Dedifferentiated amniotic fluid mesenchymal stem cell (primary cell): ENCODE results near the gene TDRD7.

ENCODE experiments used
- DNase-seq: peaks from one replicate; pipeline ENCODE4 v3.0.0-alpha.2; 2016; ENCODE audit errors: extremely low spot score

Gene TDRD7, protein sequence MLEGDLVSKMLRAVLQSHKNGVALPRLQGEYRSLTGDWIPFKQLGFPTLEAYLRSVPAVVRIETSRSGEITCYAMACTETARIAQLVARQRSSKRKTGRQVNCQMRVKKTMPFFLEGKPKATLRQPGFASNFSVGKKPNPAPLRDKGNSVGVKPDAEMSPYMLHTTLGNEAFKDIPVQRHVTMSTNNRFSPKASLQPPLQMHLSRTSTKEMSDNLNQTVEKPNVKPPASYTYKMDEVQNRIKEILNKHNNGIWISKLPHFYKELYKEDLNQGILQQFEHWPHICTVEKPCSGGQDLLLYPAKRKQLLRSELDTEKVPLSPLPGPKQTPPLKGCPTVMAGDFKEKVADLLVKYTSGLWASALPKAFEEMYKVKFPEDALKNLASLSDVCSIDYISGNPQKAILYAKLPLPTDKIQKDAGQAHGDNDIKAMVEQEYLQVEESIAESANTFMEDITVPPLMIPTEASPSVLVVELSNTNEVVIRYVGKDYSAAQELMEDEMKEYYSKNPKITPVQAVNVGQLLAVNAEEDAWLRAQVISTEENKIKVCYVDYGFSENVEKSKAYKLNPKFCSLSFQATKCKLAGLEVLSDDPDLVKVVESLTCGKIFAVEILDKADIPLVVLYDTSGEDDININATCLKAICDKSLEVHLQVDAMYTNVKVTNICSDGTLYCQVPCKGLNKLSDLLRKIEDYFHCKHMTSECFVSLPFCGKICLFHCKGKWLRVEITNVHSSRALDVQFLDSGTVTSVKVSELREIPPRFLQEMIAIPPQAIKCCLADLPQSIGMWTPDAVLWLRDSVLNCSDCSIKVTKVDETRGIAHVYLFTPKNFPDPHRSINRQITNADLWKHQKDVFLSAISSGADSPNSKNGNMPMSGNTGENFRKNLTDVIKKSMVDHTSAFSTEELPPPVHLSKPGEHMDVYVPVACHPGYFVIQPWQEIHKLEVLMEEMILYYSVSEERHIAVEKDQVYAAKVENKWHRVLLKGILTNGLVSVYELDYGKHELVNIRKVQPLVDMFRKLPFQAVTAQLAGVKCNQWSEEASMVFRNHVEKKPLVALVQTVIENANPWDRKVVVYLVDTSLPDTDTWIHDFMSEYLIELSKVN

DNA sequence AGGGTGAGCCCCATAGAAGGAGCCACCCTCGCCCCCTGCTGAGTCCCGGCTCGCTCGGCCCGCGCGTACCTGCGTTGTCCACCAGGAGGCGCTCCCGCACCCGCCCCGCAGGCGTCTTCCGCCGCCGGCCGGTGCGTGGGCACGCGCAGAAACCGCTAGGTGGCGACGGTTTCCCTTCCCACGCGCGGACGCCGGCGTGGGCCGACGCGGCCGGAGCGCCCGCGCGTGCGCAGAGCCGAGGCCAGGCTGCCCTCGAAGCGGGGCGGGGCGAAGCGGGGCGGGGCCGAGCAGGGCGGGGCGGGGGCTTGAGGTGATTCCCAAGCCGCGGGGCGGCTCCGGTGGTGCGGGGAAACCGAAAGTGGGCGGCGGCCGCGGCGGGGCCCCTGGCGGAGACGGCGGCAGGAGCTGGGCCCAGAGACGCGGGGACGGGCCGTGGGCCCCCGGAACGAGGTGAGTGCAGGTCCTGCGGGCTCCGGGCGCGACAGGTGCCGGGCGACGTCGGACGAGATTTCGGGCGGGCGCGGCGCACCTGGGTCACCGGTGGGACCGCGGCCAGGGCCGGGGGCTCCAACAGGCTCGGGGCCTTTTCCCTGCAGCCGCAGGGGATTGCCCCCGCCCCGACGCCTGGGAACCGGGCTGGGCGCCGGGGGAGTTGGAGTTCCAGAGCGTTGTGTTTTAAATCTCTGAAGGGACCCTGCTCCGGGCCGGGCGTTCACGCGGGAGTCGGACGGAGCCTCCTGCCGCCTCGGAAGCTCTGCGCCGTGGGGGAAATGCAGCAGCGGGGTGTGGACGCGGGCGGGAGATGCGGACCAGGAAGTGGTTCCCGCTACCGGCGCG, at the start of gene TDRD7:
TDRD7 (plus strand) TSS at position 308 of the 837 bp plus-strand sequence. CDS start 16,370 bp downstream, outside the sequence.
- peak; percentile 68 for DNase-seq

DNA sequence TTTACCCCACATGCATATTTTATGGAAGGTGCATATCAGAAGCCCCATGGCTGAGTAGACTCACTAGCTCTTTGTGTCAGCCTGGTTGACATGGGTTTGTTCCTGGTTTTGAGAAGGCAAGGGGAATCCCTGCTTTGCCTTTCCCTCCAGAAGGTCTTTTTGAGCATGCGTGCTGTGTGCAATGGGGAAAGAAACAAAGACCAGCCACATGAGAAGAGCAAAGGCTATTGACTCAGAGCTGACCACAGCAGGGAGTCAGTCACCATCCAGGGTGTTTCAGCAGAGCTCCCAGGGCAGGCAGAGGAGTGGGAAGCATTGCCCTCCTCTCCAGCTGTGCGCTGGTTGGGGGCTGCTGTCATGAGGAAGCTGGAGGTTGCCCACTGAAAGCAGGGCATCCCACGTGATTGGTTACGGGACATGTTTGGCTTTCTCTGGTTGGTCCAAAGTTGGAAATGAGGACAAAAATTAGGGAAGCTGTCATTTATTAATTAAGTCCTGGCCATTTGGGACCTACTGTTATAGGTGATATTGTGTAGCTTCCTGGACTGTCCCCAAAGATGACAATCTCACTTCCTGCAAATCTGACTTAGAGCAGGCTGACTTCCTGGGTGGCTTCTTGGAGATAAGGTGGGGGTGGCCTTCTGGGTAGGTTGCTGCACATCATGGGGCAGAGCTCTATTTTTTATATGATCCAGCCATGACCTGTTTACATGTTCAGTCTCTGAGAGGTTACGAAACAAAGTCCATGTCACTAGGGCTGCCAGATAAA, 48.9 kb upstream of the TDRD7 start:
- no peak for DNase-seq

DNA sequence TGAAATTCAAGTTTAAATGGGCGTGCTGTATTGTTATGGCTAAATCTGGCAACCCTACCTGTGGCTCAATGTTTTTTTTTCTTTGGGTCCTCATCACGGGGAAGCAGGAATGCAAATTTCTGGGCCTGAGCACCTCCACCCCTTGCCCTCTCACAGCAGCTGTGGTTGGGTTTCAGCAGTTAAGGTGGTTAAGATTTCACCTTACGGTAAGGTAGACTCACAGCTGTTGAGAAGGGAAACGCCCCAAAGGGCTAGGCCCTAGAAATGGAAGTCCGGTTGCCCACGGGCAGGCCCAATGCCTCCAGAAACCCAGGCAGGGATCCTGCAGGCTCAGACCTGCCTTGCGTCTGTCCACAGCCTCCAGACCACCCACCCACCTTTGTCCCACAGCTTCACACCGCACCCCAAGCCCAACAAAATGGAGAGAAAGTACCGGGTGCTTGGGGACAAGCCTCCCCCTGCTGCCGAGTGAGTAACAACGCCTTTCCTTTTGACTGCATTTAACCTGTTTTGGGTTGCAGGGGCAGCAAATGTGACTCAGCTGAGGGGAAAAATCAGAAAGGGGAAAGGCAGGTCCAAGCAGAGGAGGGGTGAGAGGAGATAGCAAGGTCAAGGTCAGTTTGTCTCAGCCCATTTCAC, 48.1 kb upstream of the TDRD7 start:
- no peak for DNase-seq

DNA sequence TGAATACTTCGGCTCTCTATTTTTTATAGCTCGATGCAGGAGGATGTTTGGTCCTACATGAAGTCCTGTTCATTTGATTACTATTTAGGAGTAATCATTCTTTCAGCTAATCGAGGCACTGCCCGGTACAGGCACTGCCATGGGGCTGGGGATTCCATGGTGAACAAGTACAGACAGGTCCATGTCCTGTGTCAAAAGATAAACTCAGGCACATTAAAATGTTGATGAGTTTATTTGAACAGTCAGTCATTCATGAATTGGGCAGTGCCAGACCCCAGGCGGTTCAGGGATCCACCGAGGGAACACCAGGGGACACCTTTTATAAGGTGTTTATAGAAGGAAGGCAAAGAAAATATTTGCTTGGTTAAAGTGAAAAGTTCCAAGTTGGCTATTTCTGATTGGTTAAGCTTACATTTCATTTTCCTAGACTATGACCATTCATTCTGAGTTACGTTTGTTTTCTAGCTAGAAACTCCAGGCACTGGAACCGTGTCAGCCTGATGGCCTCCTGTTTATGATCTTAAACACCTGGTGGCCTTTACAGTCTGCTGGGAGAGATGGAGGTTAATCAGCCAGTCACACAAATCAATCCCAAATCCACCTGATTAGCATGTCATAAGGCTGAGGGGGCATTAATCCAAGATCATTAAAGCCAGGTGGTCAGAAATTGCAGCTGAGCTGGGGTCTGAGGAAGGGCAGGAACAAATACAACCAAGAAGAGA, 47.0 kb upstream of the TDRD7 start:
- DNase-seq: no peak

DNA sequence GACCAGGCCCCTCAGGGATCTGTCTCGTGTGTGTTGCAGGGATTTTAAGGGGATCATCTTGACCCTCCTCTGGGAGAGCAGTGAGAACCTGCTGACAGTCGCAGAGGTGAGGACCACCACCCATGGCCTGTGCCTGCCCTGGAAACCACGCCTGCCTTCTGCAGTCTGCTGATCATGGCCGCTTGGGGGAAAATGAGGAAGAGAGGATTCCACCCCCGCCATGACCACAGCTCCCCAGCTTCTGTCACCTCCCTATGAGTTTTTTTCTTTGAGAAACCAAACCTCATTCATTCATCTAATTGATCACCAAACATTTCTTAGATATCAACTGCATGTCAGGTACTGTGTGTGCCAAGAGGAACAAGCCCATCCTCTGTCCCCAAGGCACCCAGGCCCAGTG, 46.3 kb upstream of the TDRD7 start:
- DNase-seq: no peak

DNA sequence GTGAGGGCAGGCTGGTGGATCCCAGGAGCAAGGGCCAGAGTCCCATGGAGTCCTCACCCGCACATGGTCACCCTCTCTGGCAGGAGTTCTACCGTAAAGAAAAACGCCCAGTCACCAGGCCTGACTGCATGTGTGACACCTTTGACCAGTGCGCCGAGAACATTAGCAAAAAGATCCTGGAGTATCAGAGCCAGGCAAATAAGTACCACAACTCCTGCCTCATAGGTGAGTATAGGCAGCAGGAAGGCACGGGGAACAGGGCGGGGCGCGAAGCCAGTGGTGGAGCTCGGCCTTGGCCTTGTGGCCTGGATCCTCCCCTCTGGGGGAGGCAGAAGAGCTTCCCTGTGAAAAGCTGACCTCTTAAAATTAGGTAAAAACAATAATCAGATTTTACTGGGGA, 45.4 kb upstream of the TDRD7 start:
- DNase-seq: no peak

DNA sequence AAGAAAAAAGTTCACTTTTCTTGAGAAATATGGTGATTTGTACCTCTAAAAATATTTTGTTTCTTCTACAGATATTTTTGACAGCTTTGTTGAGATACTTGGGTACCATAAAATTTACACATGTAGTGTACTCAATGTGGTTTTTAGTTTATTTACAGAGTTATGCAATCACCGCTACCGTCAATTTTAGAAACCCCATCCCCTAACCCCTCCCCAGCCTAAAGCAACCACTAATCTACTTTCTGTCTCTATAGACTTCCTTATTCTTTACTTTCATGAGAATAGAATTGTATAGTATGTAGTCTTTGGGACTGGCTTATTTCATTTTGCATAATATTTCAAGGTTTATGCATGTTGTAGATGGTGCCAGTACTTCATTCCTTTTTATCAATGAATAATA, 45.0 kb upstream of the TDRD7 start:
- DNase-seq: no peak

DNA sequence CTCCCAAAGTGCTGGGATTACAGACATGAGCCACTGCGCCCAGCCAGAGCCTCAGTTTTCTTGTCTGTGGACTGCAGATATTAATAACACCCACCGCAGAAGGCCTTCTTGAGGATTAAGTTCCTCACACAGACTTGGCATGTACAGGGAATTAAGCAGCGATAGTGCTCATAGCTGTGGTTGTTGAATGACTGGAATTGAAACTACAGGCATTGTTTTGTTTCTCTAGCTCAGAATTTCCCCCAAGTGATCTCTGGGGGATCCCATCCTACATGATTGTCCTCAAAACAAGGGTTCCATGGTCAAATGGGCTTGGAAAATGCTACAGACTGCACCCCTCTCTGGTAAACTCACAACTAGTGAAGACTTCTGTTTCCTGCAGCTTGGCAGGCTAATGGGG, 44.2 kb upstream of the TDRD7 start:
- no peak for DNase-seq

DNA sequence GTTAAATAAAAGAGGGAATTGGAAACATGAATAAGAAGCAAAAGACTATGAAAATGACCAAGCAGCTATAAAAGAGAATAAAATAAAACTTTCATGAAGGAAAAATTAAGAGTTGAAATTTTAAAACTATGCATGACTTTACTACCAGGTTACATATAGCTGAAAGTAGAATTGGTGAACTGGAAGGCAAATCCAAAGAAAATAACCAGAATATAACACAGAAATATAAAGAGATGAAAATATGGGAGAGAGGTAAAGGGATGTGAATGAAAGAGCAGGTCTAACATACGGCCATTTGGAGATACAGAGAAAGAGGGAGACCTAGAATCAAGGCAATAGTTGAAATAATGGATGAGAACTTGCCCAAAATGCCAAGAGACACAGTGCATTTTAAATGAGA, 42.9 kb upstream of the TDRD7 start:
- DNase-seq: no peak

DNA sequence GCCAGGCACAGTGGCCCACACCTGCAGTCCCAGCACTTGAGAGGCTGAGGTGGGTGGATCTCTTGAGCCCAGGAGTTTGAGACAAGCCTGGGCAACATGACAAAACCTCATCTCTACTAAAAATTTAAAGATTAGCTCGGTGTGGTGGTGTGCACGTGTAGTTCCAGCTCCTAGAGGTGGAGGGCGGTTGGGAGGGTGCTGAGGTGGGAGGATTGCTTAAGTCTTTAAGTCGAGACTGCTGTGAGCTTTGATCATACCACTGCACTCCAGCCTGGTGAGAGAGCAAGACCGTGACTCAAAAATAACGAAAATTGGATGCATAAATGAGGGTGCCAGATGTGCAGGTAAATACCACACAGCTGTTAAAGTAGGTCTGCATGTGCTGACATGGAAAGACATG, 39.3 kb upstream of the TDRD7 start:
- DNase-seq: no peak

DNA sequence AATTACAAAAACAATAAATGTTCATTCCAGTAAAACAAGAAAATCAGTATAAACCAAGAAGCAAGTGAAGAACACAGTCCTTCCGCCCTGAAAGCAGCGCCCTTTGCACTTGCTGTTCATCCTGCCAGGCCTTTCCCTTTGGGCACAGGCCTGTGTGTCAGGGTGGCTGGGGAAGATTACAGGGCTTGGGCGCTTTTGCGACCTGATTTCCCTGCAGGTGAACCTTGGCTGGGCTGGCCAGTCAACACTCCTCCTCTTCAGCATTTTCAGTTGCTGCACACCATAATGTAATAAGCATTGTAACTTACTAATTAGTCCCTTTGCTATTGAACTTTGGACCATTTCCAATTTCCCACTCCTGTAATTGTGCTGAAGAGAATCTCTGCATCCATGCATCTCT, 38.6 kb upstream of the TDRD7 start:
- DNase-seq: no peak

DNA sequence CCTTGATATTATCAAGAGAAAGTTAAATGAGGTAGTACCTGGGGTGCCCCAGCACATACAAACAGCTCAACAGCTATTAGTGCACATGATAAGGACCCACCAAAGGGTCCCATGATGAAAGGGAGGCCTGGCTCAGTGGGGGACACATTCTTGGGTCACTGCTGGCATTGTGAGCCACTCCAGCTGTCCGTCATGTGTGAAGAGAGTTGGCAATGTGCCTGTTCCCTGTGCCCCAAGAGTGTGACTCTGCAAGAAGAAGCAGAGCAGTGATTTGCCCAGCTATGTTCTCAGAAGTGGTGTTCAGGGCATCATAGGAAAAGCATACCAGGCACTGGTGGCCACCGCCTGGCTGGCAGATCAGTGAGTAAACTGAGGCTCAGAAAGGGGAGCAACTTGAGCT, 37.1 kb upstream of the TDRD7 start:
- no peak for DNase-seq

DNA sequence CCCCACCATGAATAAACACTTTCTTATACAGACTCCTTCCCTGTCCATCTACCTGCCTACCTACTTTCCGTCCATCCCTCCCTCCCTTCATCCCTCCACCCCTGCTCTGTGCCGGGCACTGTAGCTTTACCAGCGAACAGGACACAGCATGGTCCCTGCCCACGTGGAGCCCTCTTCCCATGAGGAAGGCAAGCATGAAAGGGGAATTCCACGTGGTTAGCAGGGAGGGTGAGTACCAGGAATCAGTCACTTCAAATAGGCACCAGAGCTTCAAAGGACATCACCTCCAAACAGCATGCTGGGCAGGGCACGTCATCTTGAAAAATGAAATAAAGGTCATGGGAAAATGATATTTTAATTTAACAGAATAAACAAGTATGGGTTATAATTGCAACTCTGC, 35.0 kb upstream of the TDRD7 start:
- DNase-seq: no peak

DNA sequence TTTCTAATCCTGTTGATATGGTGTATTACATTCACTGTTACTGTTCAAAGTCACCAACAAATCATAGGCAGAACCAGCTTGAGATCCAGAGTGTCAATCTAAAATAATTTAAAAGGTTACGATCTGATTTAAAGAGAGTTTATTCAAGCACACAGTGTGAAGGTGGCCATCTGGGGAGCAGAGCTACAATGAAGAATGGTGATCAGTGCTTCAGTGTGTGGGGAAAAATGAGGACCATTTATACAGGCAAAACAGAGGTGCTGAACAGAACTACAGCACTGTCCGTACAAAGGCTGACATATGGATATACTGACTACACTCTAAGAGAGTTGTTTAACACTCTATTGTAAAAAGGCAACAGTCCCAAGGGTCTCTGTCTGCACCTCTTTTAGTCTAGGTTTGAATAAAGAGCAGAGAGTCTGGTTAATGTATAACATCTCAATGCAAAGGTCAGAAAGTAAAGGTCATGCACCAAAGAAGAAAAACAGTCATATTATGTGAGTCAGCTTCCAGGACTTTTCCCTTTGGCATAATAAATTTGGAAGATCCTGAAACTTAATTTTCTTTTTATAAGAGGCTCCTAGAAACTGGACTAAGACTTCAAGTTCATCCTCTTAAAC, 29.7 kb upstream of the TDRD7 start:
- DNase-seq: no peak

DNA sequence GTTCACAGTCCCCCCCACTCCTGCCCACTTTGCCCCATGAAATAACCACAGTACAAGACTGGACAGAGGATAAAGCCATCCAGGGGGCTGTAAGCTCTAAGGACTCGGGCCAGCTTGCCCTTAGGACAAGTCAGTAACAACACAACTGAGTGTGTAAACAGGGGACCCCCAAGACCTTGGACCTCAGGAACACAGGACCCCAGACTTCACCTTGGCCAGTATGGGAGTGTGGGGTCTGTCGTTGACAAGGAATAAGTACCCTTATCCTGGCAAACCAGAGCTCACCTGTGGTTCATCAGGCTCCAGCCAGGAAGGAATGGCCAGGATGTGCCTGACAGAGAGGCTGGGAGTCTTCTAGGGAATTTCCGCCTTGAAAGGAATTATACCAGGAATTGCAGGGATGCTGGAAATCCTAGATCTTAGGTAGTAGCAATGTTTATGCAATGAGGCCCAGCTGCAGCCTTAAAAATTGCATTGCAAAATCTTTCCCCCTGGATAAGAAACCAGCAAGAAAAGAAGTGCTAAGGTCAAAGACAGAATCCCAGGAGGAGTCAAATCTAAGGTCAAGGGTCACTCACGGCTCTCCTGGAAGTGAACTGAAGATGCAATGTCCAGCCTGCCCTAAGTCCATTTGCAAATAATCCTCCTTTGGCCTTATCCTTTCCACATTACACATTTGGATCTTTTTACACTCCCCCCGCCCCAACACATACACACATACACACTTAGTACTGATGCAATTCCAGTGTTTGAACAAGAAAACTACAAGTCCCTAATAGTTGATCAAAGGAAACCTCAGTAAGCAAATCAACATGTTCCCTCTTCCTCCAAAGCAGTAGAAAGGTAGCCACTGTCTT, 27.3 kb upstream of the TDRD7 start:
- DNase-seq: no peak

DNA sequence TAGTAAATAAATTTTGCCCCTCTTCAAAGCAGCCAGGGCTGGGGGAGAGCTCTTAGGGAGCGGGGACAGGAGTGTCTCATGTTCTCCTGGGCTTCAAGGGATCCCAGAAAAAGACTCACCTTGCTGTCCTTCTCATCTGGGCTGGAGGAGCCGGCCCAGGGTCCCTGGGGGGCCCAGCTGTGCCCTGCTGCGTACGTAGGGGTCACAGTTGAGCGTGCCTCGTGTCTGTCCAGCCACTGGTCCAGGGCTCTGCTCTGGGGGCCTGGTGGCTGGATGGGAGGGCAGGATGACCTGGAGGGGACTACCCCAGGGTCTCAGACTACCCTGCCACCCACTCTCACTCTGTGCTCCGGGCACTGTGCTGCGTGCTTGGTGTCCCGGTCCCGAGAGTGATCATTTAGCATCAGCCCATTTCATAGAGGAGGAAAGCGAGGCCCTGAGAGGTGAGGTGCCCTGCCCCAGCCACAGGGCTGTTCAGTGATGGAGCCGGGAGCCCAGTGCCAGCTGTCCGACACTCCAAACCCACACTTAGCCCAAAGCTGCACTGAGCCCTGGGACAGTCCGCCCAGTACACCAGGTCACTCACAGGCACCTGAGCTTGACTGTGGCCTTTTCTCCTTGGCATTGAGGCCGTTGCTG, 26.2 kb upstream of the TDRD7 start:
- no peak for DNase-seq

DNA sequence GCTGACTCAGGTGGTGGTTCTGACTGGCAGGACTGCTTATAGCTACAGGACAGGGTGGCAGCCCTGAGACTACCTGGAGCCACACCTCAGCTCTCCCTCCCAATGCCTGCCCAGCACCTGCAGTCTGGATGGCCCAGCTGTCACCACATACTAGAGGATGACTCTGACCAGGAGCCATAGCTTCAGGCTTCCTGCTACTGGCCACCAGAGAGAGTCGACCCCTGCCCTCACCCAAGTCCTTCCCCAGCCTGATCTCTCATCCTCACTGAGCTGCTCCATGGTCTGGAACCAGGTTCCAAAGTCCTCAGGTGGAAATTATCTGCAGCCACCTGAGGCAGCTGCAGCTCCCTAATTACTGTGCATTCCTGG, 25.6 kb upstream of the TDRD7 start:
- DNase-seq: no peak
